Muscle of back (tissue), 13 donors: ENCODE results near the gene TRMT2A. TPM values are rescaled to one million over a fixed set of nuclear protein-coding genes. Genes with fewer than 3 reads are reported as not detected.
"Not testable (repeated sequence)": the region's sequence is repeated elsewhere in the genome, so short reads cannot be mapped to it uniquely, and the experiment has no call there.

ENCODE experiments used
- DNase-seq, 3 donors: peaks; one replicate each; pipeline versions ENCODE4 v3.0.0 to v3.0.0-alpha.2; 2013
- long read RNA-seq, 9 donors: transcript quantifications; one replicate each; lab custom pipeline, GENCODE V29; 2026
- polyA plus RNA-seq, 10 donors: library from polyadenylated mRNA; unstranded; fragments of 120-200 nt; gene quantifications; one replicate each; pipeline ENCODE4 v1.2.1, GENCODE V29; 2013; ENCODE audit not compliant: insufficient read length in 10 of 10

The TRMT2A gene, protein sequence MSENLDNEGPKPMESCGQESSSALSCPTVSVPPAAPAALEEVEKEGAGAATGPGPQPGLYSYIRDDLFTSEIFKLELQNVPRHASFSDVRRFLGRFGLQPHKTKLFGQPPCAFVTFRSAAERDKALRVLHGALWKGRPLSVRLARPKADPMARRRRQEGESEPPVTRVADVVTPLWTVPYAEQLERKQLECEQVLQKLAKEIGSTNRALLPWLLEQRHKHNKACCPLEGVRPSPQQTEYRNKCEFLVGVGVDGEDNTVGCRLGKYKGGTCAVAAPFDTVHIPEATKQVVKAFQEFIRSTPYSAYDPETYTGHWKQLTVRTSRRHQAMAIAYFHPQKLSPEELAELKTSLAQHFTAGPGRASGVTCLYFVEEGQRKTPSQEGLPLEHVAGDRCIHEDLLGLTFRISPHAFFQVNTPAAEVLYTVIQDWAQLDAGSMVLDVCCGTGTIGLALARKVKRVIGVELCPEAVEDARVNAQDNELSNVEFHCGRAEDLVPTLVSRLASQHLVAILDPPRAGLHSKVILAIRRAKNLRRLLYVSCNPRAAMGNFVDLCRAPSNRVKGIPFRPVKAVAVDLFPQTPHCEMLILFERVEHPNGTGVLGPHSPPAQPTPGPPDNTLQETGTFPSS
- polyA plus RNA-seq = 10 to 100 TPM; 24.8 to 50.8 (median 40.5) TPM
- long read RNA-seq, donor 1, partial matches to known transcripts = 136 of 184 reads
- long read RNA-seq, donor 1, other reads (novel, unspliced or antisense) = 40 of 184 reads
- long read RNA-seq, donor 2, partial matches to known transcripts = 0 of 4 reads
- long read RNA-seq, donor 2, other reads (novel, unspliced or antisense) = 0 of 4 reads
- long read RNA-seq, donor 3 = 0 reads
- long read RNA-seq, donor 4, partial matches to known transcripts = 0 of 2 reads
- long read RNA-seq, donor 4, other reads (novel, unspliced or antisense) = 0 of 2 reads
- long read RNA-seq, donor 5, partial matches to known transcripts = 174 of 352 reads
- long read RNA-seq, donor 5, other reads (novel, unspliced or antisense) = 173 of 352 reads
- long read RNA-seq, donor 6, partial matches to known transcripts = 0 of 7 reads
- long read RNA-seq, donor 6, other reads (novel, unspliced or antisense) = 0 of 7 reads
- long read RNA-seq, donor 7, partial matches to known transcripts = 0 of 6 reads
- long read RNA-seq, donor 7, other reads (novel, unspliced or antisense) = 0 of 6 reads
- long read RNA-seq, donor 8, partial matches to known transcripts = 0 of 3 reads
- long read RNA-seq, donor 8, other reads (novel, unspliced or antisense) = 0 of 3 reads
- long read RNA-seq, donor 9, partial matches to known transcripts = 0 of 1 reads
- long read RNA-seq, donor 9, other reads (novel, unspliced or antisense) = 0 of 1 reads

- DNase-seq = peak; percentile 99
These were observed at the start of gene TRMT2A for GRCh38 chr22:20116951-20117632. Gene TRMT2A, minus strand, starts transcription at chr22:20117226. Its CDS starts 320 bp downstream, at chr22:20116906.

DNA sequence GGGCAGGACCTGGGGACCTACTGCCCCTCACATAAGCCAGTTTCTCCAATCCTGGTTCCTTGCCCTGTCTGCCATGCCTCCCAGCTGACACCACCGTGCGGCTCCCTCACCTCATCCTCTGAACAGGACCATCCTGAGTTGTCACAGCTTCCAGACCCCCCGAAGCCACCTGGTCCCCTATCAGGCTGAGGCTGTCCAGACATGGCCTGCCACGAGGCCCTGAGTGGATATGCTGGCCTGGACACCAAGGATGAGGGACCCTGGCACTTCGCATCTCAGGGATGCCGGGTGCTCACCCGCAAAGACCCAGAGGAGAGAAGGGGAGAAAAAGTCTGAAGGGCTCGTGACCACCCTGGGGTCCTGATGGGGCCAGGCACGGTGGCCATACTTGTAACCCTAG, 49.7 kb upstream of the TRMT2A start:
- DNase-seq = no peak

DNA sequence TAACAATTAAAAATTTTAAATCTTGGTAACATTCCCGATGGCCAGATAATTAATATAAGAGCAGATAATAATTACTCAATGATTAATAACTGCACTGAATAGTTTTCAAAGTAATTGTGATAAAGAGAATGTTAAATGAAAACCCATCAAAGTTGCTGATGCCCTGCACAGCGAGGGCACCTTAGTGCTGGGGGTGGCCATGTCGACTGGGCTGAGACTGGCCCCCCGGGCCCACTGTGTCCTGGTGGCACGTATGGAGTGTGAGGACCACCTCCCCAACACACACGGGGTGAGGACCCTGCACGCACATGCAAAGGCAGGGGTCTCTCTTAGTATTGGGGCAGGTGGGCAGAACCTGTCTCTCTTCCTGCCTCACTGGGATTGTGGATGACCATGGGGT, 48.9 kb upstream of the TRMT2A start:
- no peak for DNase-seq

- DNase-seq = no peak
These were observed 48.4 kb upstream of the TRMT2A start for GRCh38 chr22:20165421-20165820.

- DNase-seq = no peak
These were observed 47.8 kb upstream of the TRMT2A start for GRCh38 chr22:20164863-20165262.

DNA sequence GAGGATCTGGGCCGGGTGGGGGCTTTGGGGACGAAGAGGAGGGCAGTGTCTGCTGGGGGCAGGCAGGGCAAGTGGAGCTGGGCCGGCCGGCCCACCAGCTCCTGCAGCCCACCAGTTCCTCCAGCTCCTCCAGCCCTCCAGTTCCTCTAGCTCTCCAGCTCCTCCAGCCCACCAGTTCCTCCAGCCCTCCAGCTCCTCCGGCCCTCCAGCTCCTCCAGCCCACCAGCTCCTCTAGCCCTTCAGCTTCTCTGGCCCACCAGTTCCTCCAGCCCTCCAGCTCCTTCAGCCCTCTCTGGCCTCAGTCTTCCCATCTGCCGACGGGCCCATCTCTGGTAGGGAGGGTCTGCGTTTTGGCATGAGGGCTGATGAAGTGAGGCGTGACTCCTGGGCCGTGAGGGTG, 43.0 kb upstream of the TRMT2A start:
- no peak for DNase-seq

- not testable (repeated sequence) for DNase-seq
These were observed 42.5 kb upstream of the TRMT2A start for GRCh38 chr22:20159531-20159930.

GRCh38 chr22:20159076-20159475, 42.0 kb upstream of the TRMT2A start:
- DNase-seq = no peak

- DNase-seq = no peak
These were observed 41.5 kb upstream of the TRMT2A start for GRCh38 chr22:20158391-20159036.

DNA sequence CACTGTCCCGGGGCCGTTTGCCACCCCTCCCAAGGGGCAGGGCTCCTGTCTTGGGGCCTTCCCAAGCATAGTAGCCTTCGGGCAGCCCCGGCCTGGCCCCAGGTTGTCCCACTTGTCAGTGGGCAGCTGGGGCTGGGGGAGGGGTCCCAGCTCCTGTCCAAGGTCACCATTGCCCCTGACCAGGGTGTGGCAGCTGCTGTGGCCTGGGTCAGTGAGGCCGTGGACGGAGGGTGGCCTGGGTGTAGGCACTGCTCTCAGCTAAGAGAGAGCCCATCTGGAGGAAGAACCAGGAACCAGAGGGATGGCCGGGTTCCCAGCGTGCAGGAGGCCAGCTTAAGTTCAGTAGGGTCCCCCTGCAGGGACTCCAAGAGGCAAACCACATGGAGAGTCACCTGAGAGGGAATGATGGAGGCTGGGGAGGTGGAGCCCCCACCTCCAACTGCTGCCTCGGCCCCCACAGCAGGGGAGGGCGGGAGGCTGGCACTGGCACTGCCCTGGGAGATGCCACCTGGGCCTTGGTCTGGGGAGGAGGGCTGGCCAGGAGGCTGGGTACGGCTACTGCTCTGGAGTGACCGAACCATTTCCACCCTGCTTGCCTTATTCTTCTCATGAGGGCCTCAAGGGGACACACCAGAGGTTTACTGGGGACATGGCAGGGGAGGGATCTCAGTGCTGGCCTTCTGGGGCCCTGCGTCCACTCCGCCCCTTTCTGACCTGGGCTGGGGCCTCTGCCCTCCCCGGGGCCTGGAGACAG, 40.6 kb upstream of the TRMT2A start:
- DNase-seq = no peak

GRCh38 chr22:20156611-20157429, 39.8 kb upstream of the TRMT2A start:
- DNase-seq = peak; percentile 64 to 90 (median 83)

DNA sequence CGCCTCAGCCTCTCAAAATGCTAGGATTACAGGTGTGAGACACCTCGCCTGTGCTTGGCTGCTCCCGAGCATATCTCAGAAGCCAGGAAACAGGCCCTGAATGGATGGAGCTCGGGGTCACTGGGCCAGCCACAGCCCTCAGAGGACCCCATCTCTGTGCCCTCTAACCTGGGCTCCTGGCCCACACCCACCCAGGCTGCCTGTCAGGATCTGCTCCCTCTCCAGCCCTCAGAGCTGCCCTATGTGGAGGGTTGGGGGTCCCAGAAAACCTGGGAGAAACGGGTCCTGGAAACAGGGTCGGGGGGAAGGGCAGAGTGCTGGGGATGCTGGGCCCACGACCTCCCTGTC, 39.0 kb upstream of the TRMT2A start:
- no peak for DNase-seq

DNA sequence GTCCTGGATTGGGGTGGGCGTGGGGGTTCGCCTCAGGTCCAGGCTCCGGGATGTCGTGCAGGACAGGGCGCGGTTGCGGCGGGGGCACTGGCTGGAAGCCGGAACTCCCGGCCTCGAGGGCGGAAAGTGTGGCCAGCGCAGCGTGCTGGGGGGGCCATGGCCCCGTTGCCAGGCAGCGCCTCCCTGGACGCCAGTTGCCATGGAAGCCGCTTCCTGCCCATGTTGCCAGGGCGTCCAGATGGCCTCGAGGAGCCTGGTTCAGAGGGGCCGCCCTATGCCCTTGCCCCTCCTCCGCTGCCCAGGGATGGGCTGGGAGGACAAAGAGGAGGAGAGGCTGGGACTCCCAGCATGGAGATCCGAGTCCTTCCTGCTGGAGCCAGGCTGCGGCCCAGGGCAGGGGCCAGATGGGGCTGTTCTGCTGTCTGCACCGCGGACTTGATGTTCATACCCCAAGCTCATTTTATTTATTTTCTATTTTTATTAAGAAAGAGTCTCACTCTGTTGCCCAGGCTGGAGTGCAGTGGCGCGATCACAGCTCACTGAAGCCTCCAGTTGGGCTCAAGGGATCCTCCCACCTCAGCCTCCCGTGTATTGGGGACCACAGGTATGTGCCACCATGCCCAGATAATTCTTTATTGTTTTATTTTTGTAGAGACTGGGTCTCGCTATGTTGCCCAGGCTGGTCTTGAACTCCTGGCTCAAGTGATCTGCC, 38.5 kb upstream of the TRMT2A start:
- DNase-seq = peak in 1 of 3 donors; percentile 57

- no peak for DNase-seq
These were observed 37.7 kb upstream of the TRMT2A start for GRCh38 chr22:20154602-20155187.

- no peak for DNase-seq
These were observed 36.9 kb upstream of the TRMT2A start for GRCh38 chr22:20153945-20154344.

DNA sequence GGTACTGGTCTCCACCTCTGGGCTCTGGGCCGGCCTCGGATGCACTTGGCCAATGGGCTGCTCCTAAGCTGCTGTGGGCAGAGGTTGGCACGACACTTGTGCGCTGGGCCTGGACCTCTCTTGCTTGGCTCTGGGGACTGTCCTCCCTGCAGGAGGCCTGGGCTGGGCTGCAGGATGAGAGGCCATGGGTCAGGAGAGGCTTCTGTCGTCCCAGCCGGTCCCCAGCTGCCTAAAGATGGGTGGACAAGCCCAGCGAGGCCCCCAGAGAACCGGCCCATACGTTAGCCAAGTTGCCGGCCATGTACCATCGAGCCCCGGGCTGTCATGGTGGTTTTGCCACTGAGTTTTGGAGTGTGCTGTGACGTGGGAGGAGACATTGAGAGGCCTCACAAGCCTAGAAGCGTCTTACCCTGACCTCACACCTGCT, 35.5 kb upstream of the TRMT2A start:
- no peak for DNase-seq

DNA sequence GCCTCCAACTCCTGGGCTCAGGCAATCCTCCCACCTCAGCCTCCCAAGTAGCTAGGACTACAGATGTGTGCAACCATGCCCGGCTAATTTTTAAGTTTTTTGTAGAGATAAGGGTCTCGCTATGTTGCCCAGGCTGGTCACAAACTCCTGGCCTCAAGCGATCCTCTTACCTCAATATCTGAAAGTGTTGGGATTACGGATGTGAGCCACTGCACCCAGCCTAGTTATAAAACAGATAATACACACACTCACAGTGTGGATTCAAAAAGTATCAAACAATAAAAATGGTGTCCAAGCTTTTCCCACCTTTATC, 34.2 kb upstream of the TRMT2A start:
- no peak for DNase-seq
